Skeletal muscle tissue (tissue), 4 donors: ENCODE measurements around the gene KCNQ2. TPM values are rescaled to one million over a fixed set of nuclear protein-coding genes. Genes with fewer than 3 reads are reported as not detected.

ENCODE experiments used
- H3K27ac ChIP-seq: one replicate; pipeline ENCODE4 v1.7.0; 2013; ENCODE audit warnings: mild to moderate bottlenecking, low read depth, low read length, inconsistent platforms
- H3K27me3 ChIP-seq, 3 donors: one replicate each; pipeline ENCODE4 v1.7.0; 2013; ENCODE audit warnings: low read length in 3 of 3; ENCODE audit not compliant: control insufficient read depth in 3 of 3, insufficient read depth in 3 of 3
- H3K36me3 ChIP-seq, 3 donors: one replicate each; pipeline ENCODE4 v1.7.0; 2013; ENCODE audit warnings: low read length in 3 of 3; ENCODE audit not compliant: control insufficient read depth in 3 of 3, insufficient read depth in 3 of 3
- H3K4me1 ChIP-seq, 3 donors: one replicate each; pipeline ENCODE4 v1.7.0; 2013; ENCODE audit warnings: low read length in 3 of 3, mild to moderate bottlenecking in 3 of 3; ENCODE audit not compliant: control insufficient read depth in 3 of 3, insufficient read depth in 3 of 3
- H3K4me3 ChIP-seq, 3 donors: one replicate each; pipeline ENCODE4 v1.7.0; 2013; ENCODE audit warnings: low read length in 3 of 3
- H3K9ac ChIP-seq, 3 donors: one replicate each; pipeline ENCODE4 v1.7.0; 2013; ENCODE audit warnings: low read length in 3 of 3, mild to moderate bottlenecking in 3 of 3, moderate library complexity in 2 of 3, low read depth in 1 of 3
- H3K9me3 ChIP-seq, 3 donors: one replicate each; pipeline ENCODE4 v1.7.0; 2013; ENCODE audit warnings: low read length in 3 of 3; ENCODE audit not compliant: control insufficient read depth in 3 of 3
- total RNA-seq: library from RNA; depleted of rRNA; stranded (reverse); fragments of >200 nt; gene quantifications from one replicate; pipeline ENCODE4 v1.2.3, GENCODE V29; 2014
- donor health status: Osteomylitis.

The KCNQ2 gene
- total RNA-seq, 1 donor from 2014 or later, result 1.6 TPM

GRCh38 chr20:63439866-63440265, 32.6 kb downstream of the KCNQ2 start:
- Histone ChIP-seq H3K9ac (no peak overlapping the region), H3K9me3 (no peaks in the 10 kb centered on the region), H3K4me3 (no peak overlapping the region), H3K36me3 (no peaks in the 10 kb centered on the region), H3K4me1 (no peaks in the 10 kb centered on the region), H3K27ac (no peak overlapping the region), H3K27me3 (peaks cover 14 to 32% (median 15%) of the 10 kb centered on the region in 3 donors)

- Histone ChIP-seq H3K9me3 (no peaks in the 10 kb centered on the region), H3K4me1 (no peaks in the 10 kb centered on the region), H3K27me3 (peaks cover 20 to 42% (median 27%) of the 10 kb centered on the region in 3 donors), H3K27ac (no peak overlapping the region), H3K9ac (no peak overlapping the region), H3K4me3 (no peak overlapping the region), H3K36me3 (no peaks in the 10 kb centered on the region)
Observed at GRCh38 chr20:63438121-63438520, 34.3 kb downstream of the KCNQ2 start.

GRCh38 chr20:63435552-63435951, 36.9 kb downstream of the KCNQ2 start:
- Histone ChIP-seq H3K9me3 (no peaks in the 10 kb centered on the region), H3K36me3 (no peaks in the 10 kb centered on the region), H3K27ac (no peak overlapping the region), H3K4me1 (no peaks in the 10 kb centered on the region), H3K27me3 (peaks cover 20 to 41% (median 26%) of the 10 kb centered on the region in 3 donors), H3K9ac (no peak overlapping the region), H3K4me3 (no peak overlapping the region)

GRCh38 chr20:63434599-63435378, 37.7 kb downstream of the KCNQ2 start:
- no peak overlapping the region for H3K27ac ChIP-seq

GRCh38 chr20:63433756-63434531, 38.5 kb downstream of the KCNQ2 start:
- Histone ChIP-seq H3K4me3 (no peak overlapping the region), H3K9ac (no peak overlapping the region), H3K27me3 (peaks cover 10 to 31% (median 31%) of the 10 kb centered on the region in 3 donors), H3K27ac (no peak overlapping the region), H3K9me3 (no peaks in the 10 kb centered on the region), H3K36me3 (no peaks in the 10 kb centered on the region), H3K4me1 (no peaks in the 10 kb centered on the region)

More at GRCh38 chr20:63434599-63435378, 37.7 kb downstream of the KCNQ2 start:
- no peaks in the 10 kb centered on the region for H3K4me1 ChIP-seq
- no peaks in the 10 kb centered on the region for H3K36me3 ChIP-seq
- H3K9me3 ChIP-seq, result no peaks in the 10 kb centered on the region
- H3K4me3 ChIP-seq, result no peak overlapping the region
- peaks cover 18 to 34% (median 30%) of the 10 kb centered on the region in 3 donors for H3K27me3 ChIP-seq
- H3K9ac ChIP-seq, result no peak overlapping the region

GRCh38 chr20:63433351-63433750, 39.1 kb downstream of the KCNQ2 start:
- Histone ChIP-seq H3K4me1 (no peaks in the 10 kb centered on the region), H3K4me3 (no peak overlapping the region), H3K9me3 (no peaks in the 10 kb centered on the region), H3K27ac (no peak overlapping the region), H3K27me3 (peaks cover 7 to 25% (median 25%) of the 10 kb centered on the region in 3 donors), H3K36me3 (no peaks in the 10 kb centered on the region), H3K9ac (no peak overlapping the region)

- Histone ChIP-seq H3K4me1 (no peaks in the 10 kb centered on the region), H3K36me3 (no peaks in the 10 kb centered on the region), H3K9me3 (no peaks in the 10 kb centered on the region), H3K9ac (no peak overlapping the region), H3K27me3 (peaks cover 7 to 25% (median 21%) of the 10 kb centered on the region in 3 donors), H3K27ac (no peak overlapping the region), H3K4me3 (no peak overlapping the region)
Observed at GRCh38 chr20:63432577-63433325, 39.7 kb downstream of the KCNQ2 start.

- Histone ChIP-seq H3K9ac (no peak overlapping the region), H3K36me3 (no peaks in the 10 kb centered on the region), H3K4me1 (no peaks in the 10 kb centered on the region), H3K4me3 (no peak overlapping the region), H3K9me3 (no peaks in the 10 kb centered on the region), H3K27ac (no peak overlapping the region), H3K27me3 (peaks cover 7 to 25% (median 21%) of the 10 kb centered on the region in 3 donors)
Observed at GRCh38 chr20:63431944-63432343, 40.5 kb downstream of the KCNQ2 start.

GRCh38 chr20:63430891-63431290, 41.6 kb downstream of the KCNQ2 start:
- no peaks in the 10 kb centered on the region for H3K36me3 ChIP-seq
- no peak overlapping the region for H3K4me3 ChIP-seq
- H3K9me3 ChIP-seq, result no peaks in the 10 kb centered on the region
- no peaks in the 10 kb centered on the region for H3K4me1 ChIP-seq
- H3K27ac ChIP-seq, result no peak overlapping the region
- peaks cover 9 to 26% (median 25%) of the 10 kb centered on the region in 3 donors for H3K27me3 ChIP-seq
- no peak overlapping the region for H3K9ac ChIP-seq
